ENCODE results near the gene CYP27A1.

GRCh38 chr2:218861645-218862318 lies 79.8 kb downstream of the CYP27A1 start:
- TF ChIP-seq, protein P1, sequence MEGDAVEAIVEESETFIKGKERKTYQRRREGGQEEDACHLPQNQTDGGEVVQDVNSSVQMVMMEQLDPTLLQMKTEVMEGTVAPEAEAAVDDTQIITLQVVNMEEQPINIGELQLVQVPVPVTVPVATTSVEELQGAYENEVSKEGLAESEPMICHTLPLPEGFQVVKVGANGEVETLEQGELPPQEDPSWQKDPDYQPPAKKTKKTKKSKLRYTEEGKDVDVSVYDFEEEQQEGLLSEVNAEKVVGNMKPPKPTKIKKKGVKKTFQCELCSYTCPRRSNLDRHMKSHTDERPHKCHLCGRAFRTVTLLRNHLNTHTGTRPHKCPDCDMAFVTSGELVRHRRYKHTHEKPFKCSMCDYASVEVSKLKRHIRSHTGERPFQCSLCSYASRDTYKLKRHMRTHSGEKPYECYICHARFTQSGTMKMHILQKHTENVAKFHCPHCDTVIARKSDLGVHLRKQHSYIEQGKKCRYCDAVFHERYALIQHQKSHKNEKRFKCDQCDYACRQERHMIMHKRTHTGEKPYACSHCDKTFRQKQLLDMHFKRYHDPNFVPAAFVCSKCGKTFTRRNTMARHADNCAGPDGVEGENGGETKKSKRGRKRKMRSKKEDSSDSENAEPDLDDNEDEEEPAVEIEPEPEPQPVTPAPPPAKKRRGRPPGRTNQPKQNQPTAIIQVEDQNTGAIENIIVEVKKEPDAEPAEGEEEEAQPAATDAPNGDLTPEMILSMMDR (conservative IDR thresholded peaks at IDR 0.05; ENCODE audit: low read depth, low read length) = no peak
- no peak for TF ChIP-seq EZH2 (IDR thresholded peaks at IDR 0.05; ENCODE audit: borderline replicate concordance, low read depth, low read length, poor library complexity, severe bottlenecking)

Measured in A673 (cell line).